NCI-H748 (cell line): ENCODE measurements around the gene TMEM17.

ENCODE experiments used
- DNase-seq: peaks from one replicate; lab custom pipeline; 2025; ENCODE audit not compliant: unreplicated experiment; lab: John Stamatoyannopoulos, UW

The TMEM17 gene

DNA sequence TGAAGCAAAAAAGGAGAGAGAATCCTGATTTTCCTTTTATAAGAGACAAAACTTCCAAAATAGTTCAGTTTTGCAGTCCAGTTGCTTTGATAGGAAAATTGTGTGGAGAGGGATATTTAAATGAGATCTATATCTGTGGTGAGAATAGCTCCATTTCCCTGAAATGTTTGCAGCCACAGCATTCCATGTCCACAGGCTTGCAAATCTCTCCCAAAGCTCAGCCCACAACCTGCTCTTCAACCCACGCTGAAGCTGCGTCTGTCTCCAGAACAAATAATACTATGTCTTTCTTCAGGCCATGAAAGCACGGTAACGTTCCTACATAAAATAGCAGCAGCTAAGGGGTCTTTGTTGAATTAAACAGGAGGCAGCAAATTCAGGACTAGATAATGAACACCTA lies 31.8 kb downstream of the TMEM17 start:
- no peak for DNase-seq

DNA sequence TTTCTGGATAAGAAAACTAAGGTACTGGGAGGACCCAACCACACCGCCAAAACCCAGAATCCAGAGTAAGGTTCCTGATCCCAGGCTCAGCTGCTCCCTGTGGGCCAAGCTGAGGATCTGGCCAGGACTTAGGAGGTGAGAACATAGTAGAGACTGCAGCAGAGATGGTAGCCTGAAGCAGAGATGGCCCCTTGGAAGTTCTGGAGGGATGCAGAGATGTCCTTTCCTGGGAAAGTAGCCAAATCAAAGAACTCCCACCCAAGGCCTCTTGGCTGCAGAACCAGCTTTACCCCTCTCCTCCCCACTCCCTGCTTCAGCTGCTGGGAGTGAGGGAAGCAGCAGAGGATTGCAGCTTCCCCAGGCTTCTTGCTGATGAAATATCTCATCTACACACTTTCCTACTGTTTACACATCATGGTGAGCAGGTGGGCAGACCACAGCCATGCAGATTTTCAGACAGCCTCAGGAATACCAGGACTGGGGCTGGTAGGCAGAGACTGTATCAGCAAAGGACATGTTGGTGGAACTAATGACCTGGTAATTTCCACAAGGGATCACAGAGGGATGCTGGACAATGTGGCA lies 32.7 kb downstream of the TMEM17 start:
- peak; percentile 2 for DNase-seq

DNA sequence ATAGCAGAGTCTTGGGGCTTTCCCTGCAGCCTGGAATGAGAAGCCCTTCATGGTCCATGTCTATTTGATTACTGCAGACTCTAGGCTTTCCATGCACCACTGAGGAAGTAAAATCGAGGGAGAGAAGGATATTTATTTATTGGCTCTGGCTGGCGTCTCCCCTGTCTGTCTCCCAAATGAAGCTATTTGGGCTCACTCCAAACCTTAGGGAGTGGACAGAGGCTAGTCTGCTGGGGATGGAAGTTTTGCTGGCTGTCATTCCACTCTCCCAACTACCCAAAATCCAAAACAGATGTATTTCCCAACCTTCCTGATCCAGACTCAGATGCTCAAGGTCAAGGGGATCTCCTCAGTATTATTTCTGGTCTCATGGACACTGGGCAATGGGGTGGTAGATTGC lies 33.7 kb downstream of the TMEM17 start:
- no peak for DNase-seq

DNA sequence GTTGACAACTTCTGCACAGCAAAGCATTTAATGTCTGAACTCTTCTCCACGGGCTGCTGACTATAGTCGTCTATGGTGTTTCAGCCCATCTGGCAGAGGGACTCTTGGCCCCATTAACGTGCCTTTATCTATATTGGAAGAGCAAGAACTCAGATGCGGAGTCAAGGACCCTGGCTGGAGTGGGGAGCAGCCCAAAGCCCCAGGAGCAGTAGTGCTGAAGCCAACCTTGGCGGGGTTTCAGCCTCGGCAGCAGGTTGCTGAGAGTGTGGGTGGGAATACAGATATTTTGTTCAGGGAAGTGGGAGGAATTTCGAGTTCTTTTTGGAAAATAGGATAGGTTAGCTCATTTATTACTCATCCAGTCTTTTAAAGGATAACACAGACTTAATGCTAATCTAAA lies 34.2 kb downstream of the TMEM17 start:
- no peak for DNase-seq

DNA sequence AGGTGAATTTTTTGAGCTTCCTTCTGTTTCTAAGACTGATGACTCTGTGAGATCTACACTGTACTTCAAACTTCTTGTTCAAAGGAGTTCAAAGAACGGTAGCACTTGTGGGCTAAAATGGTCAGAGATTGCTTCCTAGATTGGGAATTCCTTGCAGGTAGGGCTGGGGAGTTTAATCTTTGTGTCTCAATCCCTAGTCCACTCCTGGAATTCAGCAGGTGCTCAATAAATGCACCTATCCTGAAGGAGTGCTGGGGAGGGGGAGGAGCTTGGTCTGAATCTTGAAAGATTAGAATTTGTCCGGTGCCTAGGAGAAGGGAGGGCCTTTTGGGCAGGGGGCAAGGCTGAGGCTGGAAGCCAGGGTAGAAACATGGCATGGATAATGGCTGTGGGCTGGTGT lies 34.6 kb downstream of the TMEM17 start:
- DNase-seq: no peak

DNA sequence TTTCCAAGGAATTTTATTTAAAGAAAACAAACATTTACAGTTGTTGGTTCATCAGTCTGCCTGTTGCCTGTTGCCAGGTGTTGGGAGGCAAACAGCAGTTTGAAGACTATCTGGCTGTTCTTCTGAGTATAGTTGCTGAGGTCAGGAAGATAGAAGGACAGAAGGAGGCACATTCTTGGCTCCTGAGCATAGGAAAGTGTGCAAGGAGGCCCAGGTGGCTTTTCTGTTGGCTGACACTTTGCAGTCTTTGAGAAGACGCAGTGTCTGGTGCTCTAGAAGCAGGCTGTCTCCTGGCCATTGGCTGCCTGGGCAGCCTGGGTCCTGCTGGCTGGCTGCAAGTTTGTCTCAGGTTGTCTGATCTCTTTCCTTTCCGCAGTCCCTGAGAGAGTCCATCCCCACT lies 36.4 kb downstream of the TMEM17 start:
- DNase-seq: no peak

DNA sequence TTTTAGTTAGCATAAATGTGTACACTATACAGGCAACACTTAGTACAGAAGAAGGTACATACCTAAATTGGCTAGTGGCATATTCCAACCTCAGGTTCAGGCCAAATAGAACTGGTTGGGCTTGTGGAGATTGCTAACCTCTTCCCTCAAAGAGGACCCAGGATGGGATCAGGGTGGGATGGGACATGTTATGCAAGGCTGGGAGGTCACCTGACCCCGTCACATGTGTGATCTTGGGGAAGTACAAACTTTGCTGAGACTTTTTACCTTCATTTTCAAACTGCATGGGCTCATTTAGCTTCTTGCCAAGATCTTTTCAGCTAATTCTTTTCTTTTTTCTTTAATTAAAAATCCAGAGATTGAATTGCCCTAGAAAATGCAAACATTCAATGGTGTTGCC lies 36.9 kb downstream of the TMEM17 start:
- DNase-seq: no peak

DNA sequence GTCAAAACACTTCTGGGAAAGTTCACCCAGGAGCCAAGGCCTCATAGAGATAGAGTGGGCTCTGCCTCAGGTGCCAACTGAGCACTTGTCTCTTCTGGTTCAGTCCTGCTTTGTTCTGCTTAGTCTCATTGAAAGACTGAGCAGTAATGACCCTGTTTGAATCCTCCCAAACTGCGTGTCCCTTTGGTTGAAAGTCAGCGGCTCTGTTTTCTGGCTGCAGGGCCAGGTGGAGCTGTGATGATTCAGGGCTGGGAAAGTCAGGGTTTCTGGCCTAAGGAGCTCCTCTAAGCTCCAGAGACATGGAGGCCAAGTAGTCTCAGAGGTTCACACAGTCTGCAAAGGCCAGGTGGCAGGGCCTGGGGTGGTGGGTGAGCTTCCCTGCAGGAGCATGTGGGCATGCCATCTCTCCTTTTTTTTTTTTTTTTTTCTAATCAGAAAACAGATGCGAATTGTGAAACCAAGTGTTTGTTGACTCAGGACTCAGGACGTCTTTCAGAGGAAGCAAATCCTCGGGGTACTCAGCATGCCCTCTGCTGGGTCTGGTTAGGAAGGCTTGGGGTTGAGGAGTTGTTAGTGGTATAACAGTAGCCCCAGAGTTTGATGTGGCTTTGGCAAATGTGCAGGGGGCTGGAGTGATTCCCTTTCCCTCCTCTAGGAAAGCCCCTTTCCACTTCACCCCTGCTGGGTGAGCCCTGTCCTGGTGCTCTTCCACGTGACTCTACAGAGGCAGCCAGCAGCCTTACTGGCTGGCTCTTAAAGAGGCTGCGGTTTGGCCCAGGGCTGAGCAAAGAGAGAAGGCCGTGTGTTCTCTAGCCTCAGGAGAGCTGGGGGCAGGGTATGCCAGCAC lies 38.3 kb downstream of the TMEM17 start:
- peak; percentile 75 for DNase-seq

DNA sequence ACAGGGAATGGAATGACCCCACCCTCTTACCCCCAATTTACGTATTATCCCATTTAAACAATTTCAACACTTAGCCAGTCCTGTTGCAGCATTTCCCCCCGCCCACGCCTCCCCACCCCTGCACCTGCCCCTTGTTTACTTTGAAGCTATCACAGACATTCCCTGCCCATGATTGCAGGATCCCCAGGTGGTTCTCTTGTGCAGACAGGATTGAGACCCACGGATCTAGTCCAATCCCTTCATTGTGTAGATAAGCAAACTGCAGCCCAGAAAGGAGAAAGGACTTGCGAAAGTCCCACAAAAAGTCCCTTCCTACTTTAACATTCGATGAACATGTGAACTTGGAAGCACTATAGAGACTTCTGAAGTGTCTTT lies 38.9 kb downstream of the TMEM17 start:
- peak; percentile 92 for DNase-seq

DNA sequence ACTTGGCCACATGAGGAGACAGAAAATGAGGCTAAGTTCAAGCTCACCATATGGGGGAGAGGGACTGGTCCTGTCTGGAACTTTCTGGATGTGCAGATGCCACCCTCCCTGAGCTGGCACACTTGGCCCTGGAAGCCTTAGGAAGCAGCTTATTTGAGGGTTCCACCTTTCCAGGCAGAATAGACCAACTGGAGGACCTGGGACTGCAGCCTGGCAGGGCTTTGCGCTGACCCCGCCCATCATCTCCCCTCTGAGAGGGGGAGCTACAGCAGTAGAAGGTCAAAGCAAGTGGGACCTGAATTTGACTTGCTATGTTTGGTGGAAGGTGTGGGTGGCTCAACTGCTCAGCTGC lies 39.5 kb downstream of the TMEM17 start:
- DNase-seq: no peak

DNA sequence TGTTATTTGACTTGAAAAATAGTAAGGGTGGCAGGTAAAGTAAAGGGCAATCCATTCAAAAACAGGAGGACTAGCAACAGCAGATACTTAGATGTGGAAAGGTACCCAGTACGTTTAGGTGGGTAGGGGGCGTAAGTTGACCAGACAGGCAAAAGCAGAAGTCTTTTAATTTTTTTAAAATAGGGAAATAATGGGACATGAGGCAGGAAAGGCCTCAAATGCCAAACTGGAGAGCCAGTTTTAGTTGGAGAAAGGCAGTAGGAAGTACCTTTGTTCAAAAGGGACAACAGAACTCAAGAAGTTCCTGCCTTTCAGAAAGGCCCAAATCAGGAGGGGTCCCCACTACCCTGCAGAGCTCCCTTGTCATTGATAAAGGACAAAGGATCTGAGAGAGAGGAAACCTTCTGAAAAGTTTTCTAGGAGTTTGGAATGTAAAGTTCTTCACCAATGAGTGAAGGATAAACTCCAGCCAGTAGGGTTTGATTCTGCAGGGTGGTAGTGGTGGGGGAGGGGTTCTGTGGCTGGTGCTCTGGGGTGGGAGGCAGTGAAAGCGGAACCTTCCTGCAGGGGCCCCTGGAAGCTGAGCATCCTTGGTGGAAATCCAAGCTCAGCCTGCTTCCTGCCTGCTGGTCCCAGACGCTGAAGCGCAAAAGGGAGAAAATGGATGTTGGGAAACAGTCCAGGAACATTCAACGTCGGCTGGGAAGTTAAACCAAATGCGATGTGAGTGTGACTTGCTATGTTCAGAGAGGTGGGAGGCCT lies 40.1 kb downstream of the TMEM17 start:
- DNase-seq: peak; percentile 54

DNA sequence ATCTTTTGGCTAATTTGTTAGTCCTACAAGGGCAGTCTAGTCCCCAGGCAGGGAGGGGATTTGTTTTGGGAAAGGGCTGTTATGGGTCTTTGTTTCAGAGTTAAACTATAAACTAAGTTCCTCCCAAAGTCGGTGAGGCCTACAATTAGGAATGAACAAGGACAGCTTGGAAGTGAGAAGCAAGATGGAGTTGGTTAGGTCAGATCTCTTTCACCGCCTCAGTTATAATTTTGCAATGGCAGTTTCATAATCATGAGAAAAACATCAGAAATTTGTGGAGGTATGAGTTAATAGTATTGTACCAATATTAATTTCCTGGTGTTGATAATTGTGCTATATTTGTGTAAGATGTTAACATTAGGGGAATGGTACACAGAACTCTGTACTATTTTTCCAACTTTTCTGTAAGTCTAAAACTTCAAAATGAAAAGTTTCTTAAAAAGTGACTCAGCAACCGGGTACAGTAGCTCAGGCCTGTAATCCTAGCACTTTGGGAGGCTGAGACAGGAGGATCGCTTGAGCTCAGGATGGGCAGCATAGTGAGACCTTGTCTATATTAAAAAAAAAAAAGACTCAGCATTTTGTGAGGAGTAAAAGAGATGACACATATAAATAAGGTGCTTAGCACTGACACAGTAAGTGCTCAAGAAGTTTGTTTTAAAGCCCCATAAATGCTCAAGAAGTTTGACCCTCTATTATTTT lies 40.8 kb downstream of the TMEM17 start:
- DNase-seq: no peak

DNA sequence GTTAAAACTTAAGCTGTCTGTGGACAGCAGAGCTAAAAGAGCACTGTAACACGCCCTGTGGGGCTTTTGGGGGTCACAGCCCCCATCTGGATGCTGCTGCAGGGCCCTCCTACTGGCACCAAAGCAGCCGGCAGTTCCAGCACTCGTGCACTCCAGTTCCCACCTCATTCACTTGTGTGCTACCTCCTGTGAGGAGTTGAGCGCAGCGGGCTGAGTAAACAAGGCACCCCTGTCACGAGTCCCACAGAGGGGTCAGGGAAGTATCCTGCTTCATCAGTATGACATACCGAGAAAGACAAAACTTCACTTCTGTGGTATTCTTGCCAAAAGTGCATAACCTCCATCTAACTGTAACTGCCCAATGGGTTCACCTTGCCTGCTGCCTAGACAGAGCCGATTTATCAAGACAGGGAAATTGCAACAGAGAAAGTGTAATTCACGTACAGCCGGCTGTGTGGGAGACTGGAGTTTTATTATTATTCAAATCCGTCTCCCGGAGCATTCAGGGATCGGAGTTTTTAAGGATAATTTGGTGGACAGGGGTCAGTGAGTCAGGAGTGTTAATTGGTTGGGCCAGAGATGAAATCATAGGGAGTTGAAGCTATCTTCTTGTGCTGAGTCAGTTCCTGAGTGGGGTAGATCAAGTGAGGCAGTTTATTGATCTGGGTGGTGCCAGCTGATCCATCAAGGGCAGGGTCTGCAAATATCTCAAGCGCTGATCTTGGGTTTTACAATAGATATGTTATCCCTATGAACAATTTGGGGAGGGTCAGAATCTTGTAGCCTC lies 41.6 kb downstream of the TMEM17 start:
- DNase-seq: no peak

DNA sequence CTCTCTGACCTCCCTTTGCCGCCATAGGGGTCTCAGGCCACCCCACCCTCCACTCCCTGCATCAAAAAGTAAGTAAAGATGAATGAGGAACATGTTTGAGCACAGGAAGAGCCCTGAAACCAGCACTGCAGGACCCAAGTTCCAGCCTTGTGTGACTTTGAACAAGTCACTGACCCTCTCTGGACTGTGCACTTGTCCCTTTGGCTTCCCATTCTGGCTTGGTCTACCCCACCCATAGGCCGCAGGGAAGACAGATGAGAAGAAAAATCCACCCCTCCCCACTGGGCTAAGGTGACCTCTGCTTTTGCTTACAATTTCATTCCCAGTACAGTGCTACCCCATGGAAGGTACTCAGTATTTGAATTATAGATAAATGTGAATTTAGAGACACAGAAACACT lies 43.8 kb downstream of the TMEM17 start:
- DNase-seq: no peak

DNA sequence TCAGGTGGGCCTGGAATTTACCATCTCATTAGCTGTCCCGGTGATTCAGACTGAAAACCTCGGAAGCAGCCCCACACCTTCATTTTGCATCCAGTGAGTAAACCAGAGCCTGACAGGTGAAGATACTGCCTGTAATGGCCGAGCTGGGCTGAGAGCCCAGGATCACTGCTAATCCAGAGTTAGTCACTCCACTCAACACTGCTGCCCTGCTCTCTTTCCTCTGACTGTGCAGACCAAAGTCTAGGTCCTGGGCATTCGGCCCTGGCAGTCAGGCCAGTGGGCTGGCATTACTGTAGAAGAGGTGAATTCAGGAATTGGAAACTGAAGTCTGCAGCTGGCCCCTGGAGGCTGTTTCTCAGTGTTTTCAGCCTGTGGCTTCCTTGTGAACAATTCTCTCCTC lies 44.3 kb downstream of the TMEM17 start:
- DNase-seq: no peak

DNA sequence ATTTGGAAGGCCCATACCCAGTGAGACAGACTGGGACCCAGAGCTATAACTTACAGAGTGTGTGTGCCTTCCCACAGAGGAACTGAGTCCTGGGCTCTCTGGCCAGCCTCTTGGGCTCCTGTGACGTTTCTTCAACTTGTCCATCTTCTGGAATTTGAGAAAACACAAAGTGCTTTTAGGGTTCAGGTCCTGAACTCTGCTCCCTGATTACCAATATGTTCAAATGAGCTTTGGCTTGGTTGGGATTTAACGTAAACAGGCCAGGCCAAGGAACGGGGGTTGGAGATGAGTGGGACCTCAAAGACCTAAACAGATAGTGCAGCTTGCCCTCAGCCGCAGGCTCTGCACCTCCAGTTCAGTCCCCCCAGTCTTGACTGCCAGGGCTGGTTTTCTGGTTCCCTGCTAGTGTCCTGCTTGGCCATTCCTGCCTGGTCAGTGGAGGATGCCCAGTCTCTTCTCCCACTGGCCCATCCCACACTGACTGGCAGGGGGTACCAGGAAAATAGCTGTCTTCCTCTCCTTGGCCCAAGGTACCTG lies 44.9 kb downstream of the TMEM17 start:
- DNase-seq: no peak

DNA sequence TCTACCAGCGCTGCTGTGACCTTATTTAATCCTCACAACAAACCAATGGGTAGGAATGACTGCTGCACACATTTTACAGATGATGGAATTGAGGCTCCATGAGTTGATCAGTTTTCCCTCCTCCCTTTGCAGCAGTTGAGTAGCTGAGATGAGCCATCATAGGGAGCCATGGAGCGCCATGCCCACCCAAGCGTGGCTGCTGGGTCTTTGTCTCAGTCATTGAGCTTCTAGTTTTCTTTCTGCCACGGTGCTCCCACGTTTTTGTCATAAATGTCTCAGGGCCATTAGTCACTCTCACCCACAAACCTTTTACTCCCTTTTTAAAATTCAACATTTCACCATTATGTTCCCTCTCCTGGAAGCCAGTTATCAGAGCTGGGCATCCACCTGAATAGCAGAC lies 45.8 kb downstream of the TMEM17 start:
- no peak for DNase-seq

DNA sequence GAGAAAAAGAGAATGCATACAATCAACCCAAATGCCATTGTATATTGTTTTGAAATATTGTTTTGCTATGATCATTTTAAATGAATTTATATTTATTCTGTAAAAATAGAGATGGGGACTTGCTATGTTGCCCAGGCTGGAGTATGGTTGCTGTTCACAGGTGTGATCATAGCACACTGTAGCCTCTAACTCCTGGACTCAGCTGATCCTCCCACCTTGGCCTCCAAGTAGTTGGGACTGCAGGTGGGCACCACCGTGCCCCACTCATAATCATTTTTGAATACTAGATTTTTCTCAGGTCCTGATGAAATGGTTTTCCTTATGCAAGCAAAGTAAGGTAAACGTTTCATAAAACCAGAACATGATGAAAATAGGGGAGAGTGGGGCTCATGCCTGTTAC lies 46.3 kb downstream of the TMEM17 start:
- no peak for DNase-seq

DNA sequence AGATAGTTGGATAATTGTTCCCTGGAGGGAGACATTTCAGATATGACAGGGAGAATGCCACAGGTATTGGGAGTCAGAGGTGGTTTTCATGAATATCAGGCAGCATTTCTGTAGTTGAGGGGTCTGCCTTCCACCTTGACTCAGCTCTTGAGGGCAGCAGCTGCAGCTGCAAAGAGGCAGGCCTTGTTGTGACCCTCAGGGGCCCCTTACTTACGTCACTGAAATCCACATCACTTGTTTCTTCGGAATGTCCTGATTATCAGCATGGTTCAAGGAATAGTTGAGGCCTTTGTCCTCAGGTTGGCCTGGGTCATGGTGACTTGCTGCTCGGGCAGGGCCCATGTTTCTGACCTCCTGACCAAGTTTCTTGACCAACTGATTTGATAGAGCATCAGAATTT lies 46.9 kb downstream of the TMEM17 start:
- no peak for DNase-seq

DNA sequence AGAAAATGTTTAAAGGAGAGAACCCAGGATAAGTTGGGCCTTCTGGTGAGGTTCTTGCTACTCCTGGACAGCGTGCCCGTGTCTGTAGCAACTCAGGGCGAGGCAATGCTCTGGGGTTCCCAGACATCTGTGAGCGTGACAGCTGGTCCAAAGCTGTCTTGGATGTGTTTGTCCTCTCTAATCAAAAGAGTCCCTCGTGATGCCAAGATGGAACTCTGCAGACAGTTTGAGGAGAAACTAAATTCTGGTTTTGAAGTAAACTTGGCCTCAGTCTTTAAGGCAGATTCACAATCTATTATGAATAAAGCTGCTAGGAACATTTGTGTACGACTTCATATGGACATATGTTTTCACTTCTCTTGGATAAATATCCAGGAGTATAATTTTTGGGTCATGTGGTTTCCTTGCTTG lies 47.3 kb downstream of the TMEM17 start:
- DNase-seq: no peak

DNA sequence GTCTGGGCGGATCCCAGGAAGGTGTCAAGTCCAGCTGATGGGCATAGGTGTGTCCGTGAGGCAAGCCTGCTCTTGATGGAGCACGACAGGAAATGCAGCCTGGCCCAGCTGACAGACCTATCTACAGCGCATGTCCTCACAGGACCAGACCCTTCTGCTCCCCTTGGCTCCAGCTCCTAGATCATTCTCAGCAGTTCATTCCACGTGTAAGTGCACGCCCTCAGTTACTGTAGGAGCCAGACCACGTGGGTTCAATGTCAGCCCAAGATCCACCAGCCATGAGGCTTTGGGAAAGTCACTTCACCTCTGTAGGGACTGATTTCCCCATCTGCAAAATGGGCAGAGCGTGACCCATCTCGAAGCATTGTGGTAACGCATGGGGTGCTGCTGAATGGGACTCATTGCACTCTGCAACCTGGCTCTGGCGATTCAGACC lies 47.8 kb downstream of the TMEM17 start:
- DNase-seq: peak; percentile 10
